SU-DHL-6 (cell line): Measurements from ENCODE around the gene TRIM3.

Experiments
- H2AFZ ChIP-seq: fragments of 200-600 bp; sonication (generic); 2 replicates; pipeline ENCODE4 v1.6.1; 2014; ENCODE audit warnings: low read depth, mild to moderate bottlenecking, moderate library complexity, mixed read lengths, antibody characterized with exemption, low read length; ENCODE audit not compliant: severe bottlenecking
- H3F3A ChIP-seq: fragments of 200-600 bp; shearing (Covaris generic); 2 replicates; pipeline ENCODE4 v1.6.0; 2016; ENCODE audit warnings: antibody characterized with exemption, mild to moderate bottlenecking; ENCODE audit not compliant: insufficient read depth
- H3K27ac ChIP-seq: fragments of 200-600 bp; sonication (generic); 2 replicates; pipeline ENCODE4 v1.5.1; 2016; ENCODE audit warnings: low read depth, mild to moderate bottlenecking, low read length, moderate library complexity, mixed read lengths
- H3K27me3 ChIP-seq: fragments of 200-600 bp; sonication (generic), shearing (Covaris generic); 2 replicates; pipeline ENCODE4 v1.6.0; 2014; ENCODE audit warnings: mild to moderate bottlenecking, low read length
- H3K36me3 ChIP-seq: fragments of 200-600 bp; sonication (generic); 2 replicates; pipeline ENCODE4 v1.6.1; 2014; ENCODE audit warnings: mild to moderate bottlenecking, low read length, mixed read lengths
- H3K4me2 ChIP-seq: fragments of 300-600, 200-600 bp; shearing (Covaris generic), sonication (generic); 2 replicates; pipeline ENCODE4 v1.6.0; 2014; ENCODE audit warnings: low read length, low read depth, mild to moderate bottlenecking; ENCODE audit not compliant: poor library complexity, severe bottlenecking
- H3K4me3 ChIP-seq: fragments of 200-600 bp; sonication (generic); 2 replicates; pipeline ENCODE4 v1.5.1; 2014; ENCODE audit warnings: antibody characterized with exemption, low read length, mild to moderate bottlenecking, mixed read lengths; ENCODE audit not compliant: insufficient read depth, poor library complexity, severe bottlenecking
- H3K79me2 ChIP-seq: fragments of 200-600 bp; sonication (generic); 2 replicates; pipeline ENCODE4 v1.6.1; 2014; ENCODE audit warnings: mild to moderate bottlenecking, low read length, moderate library complexity; ENCODE audit not compliant: insufficient read depth
- H3K9ac ChIP-seq: fragments of 200-600 bp; sonication (generic); 2 replicates; pipeline ENCODE4 v1.7.0; 2014; ENCODE audit warnings: mild to moderate bottlenecking, low read length
- H3K9me2 ChIP-seq: fragments of 200-600 bp; sonication (generic); replicated peaks from 2 replicates; pipeline ENCODE4 v1.6.1; 2014; ENCODE audit warnings: low read length; ENCODE audit not compliant: insufficient read depth
- H3K9me3 ChIP-seq: fragments of 200-600 bp; sonication (generic); 2 replicates; pipeline ENCODE4 v1.6.1; 2014; ENCODE audit warnings: low read length, mixed read lengths; ENCODE audit not compliant: insufficient read depth
- H4K20me1 ChIP-seq: fragments of 200-600 bp; sonication (generic); 2 replicates; pipeline ENCODE4 v1.6.1; 2014; ENCODE audit warnings: low read depth, mild to moderate bottlenecking, antibody characterized with exemption, low read length, moderate library complexity, mixed read lengths
- CTCF ChIP-seq: fragments of 200-600 bp; sonication (generic); IDR thresholded peaks from one replicate; pipeline ENCODE4 v1.5.1; 2017; ENCODE audit warnings: antibody characterized with exemption, mild to moderate bottlenecking, low read length, moderate library complexity; ENCODE audit not compliant: insufficient read depth, poor library complexity, severe bottlenecking
- EZH2phosphoT487 ChIP-seq: fragments of 200-600 bp; sonication (generic), shearing (Covaris generic); conservative IDR thresholded peaks from 2 replicates; pipeline ENCODE4 v1.6.1; 2018; ENCODE audit warnings: mild to moderate bottlenecking, antibody characterized with exemption, low read length, moderate library complexity, mixed read lengths

Gene TRIM3

GRCh38 chr11:6502382-6502781, 28.6 kb upstream of the TRIM3 start:
- no peaks in the 10 kb centered on the region for H3K27me3 ChIP-seq
- H3K9ac ChIP-seq = no peak overlapping the region
- no peak overlapping the region for H3K4me3 ChIP-seq
- H3K4me2 ChIP-seq = no peak overlapping the region
- H3K9me3 ChIP-seq = no peaks in the 10 kb centered on the region
- H3K79me2 ChIP-seq = no peaks in the 10 kb centered on the region
- H4K20me1 ChIP-seq = no peaks in the 10 kb centered on the region
- TF ChIP-seq CTCF (no peak), EZH2phosphoT487 (no peak)
- peaks cover 11% of the 10 kb centered on the region; the same call in 1 of the 2 replicates for H3K36me3 ChIP-seq
- H3K9me2 ChIP-seq = no peaks in the 10 kb centered on the region
- no peaks in the 10 kb centered on the region for H3F3A ChIP-seq
- no peak overlapping the region for H3K27ac ChIP-seq
- no peak overlapping the region for H2AFZ ChIP-seq

GRCh38 chr11:6498544-6498943, 24.8 kb upstream of the TRIM3 start:
- no peak overlapping the region for H3K9ac ChIP-seq
- no peaks in the 10 kb centered on the region for H4K20me1 ChIP-seq
- TF ChIP-seq EZH2phosphoT487 (no peak), CTCF (no peak)
- H3K9me3 ChIP-seq = no peaks in the 10 kb centered on the region
- no peak overlapping the region for H3K27ac ChIP-seq
- H2AFZ ChIP-seq = no peak overlapping the region
- no peak overlapping the region for H3K4me3 ChIP-seq
- H3K79me2 ChIP-seq = 0 out of 2 replicates have a peak, but pooled peaks cover 5% of the 10 kb centered on the region
- H3K4me2 ChIP-seq = no peak overlapping the region
- H3K27me3 ChIP-seq = no peaks in the 10 kb centered on the region
- H3F3A ChIP-seq = no peaks in the 10 kb centered on the region
- H3K9me2 ChIP-seq = no peaks in the 10 kb centered on the region
- H3K36me3 ChIP-seq = peaks cover 9% of the 10 kb centered on the region; the same call in 1 of the 2 replicates

GRCh38 chr11:6498121-6498520, 24.4 kb upstream of the TRIM3 start:
- H4K20me1 ChIP-seq = no peaks in the 10 kb centered on the region
- H3K79me2 ChIP-seq = 0 out of 2 replicates have a peak, but pooled peaks cover 7% of the 10 kb centered on the region
- H3K4me3 ChIP-seq = no peak overlapping the region
- H3K9me3 ChIP-seq = no peaks in the 10 kb centered on the region
- no peak overlapping the region for H3K9ac ChIP-seq
- no peaks in the 10 kb centered on the region for H3K27me3 ChIP-seq
- H3K36me3 ChIP-seq = peaks cover 9% of the 10 kb centered on the region; the same call in 1 of the 2 replicates
- H3K9me2 ChIP-seq = no peaks in the 10 kb centered on the region
- no peak overlapping the region for H3K27ac ChIP-seq
- H3F3A ChIP-seq = no peaks in the 10 kb centered on the region
- H3K4me2 ChIP-seq = no peak overlapping the region
- H2AFZ ChIP-seq = no peak overlapping the region
- TF ChIP-seq CTCF (no peak), EZH2phosphoT487 (no peak)
